ENCODE measurements around the gene YARS1. TPM values are rescaled to one million over a fixed set of nuclear protein-coding genes. Genes with fewer than 3 reads are reported as not detected.
"Not testable (repeated sequence)": the region's sequence is repeated elsewhere in the genome, so short reads cannot be mapped to it uniquely, and the experiment has no call there.

The YARS1 gene
- total and polyA plus RNA-seq, 5 experiments from 2014 or later = 45.0 to 184 (median 60.2) TPM

DNA sequence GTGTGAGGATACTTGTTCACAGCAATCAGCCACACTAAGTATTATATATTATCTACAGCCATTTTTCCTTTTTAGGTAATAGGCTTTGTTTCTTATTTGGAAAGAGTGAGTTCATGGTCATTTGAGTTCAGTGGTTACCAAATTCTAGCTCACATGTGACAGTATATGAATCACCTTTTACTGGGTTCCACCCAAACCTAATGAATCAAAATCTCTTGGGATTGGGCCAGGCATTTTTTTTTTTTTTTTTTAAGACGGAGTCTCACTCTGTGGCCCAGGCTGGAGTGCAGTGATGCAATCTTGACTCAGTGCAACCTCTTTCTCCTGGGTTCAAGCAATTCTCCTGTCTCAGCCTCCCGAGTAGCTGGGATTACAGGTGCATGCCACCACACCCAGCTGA lies 27.8 kb downstream of the YARS1 start:
- not testable (repeated sequence) for H3K27ac Mint-ChIP-seq, H3K27me3 Mint-ChIP-seq, H3K9me3 Mint-ChIP-seq, ATAC-seq, DNase-seq, H3K4me3 Mint-ChIP-seq
- H3K4me1 Mint-ChIP-seq = peaks cover 6 to 10% (median 8%) of the 10 kb centered on the region in 4 donors
- POLR2A ChIA-PET = interaction anchor here (0.7 kb wide), 1 partner anchor 12 kb away, joined by 3 read pairs; no protein-coding TSS in a partner anchor
- H3K36me3 Mint-ChIP-seq = peaks cover 0 to 75% (median 15%) of the 10 kb centered on the region in 3 donors

GRCh38 chr1:32786856-32787255 lies 30.3 kb downstream of the YARS1 start:
- POLR2A ChIA-PET = interaction anchor here (0.6 kb wide), 1 partner anchor 719 kb away, joined by 5 read pairs; no protein-coding TSS in a partner anchor
- ATAC-seq (no peak), DNase-seq (no peak)
- Mint-ChIP-seq H3K27ac (peak overlapping the region in 4 of 10 donors; percentile 36 to 58 (median 40)), H3K9me3 (no peaks in the 10 kb centered on the region), H3K36me3 (peaks cover 0 to 76% (median 15%) of the 10 kb centered on the region in 3 donors), H3K4me3 (no peak overlapping the region), H3K4me1 (peaks cover 0 to 2% (median 0%) of the 10 kb centered on the region in 4 donors), H3K27me3 (no peaks in the 10 kb centered on the region)

DNA sequence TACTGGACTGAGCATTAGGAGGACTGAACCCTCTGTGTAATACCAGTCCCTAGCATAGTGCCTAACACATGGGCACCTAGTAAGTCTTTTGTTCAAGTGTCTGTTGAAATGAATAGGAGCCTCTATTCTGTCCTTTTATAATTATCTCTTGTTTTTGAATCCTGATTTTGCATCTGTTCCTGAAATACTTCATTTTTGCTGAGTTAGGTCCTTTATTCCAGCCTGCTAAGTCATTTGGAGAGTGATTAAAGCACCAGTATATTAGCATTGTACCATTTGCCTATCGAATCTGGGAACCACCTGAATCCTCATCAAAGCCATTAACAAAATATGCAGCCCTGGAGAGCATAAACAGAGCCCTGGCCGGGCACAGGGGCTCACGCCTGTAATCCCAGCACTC lies 32.3 kb downstream of the YARS1 start:
- H3K9me3 Mint-ChIP-seq = no peaks in the 10 kb centered on the region
- ATAC-seq (no peak), DNase-seq (no peak)
- no peaks in the 10 kb centered on the region for H3K27me3 Mint-ChIP-seq
- no peaks in the 10 kb centered on the region for H3K4me1 Mint-ChIP-seq
- no peak overlapping the region for H3K4me3 Mint-ChIP-seq
- peaks cover 0 to 82% (median 18%) of the 10 kb centered on the region in 3 donors for H3K36me3 Mint-ChIP-seq
- peak overlapping the region in 4 of 10 donors; percentile 15 to 48 (median 26) for H3K27ac Mint-ChIP-seq
- POLR2A ChIA-PET = no interaction called here

DNA sequence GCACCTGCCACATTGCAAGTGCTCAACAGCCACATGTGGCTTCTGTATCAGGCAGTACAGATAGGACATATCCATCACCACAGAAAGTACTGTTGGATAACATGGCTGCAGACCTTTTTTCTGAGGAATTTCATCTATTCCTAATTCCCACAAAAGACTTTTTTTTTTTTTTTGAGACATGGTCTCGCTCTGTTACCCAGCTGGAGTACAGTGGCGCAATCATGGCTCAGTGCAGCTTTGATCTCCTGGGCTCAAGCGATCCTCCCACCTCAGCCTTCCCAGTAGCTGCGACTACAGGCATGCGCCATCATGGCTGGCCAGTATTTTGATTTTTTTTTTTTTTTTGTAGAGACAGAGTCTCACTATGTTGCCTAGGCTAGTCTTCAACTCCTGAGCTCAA lies 33.3 kb downstream of the YARS1 start:
- Mint-ChIP-seq H3K36me3 (peaks cover 0 to 86% (median 18%) of the 10 kb centered on the region in 3 donors), H3K27me3 (no peaks in the 10 kb centered on the region), H3K9me3 (no peaks in the 10 kb centered on the region), H3K27ac (peak overlapping the region in 3 of 10 donors; percentile 27 to 48 (median 36)), H3K4me1 (no peaks in the 10 kb centered on the region), H3K4me3 (no peak overlapping the region)
- POLR2A ChIA-PET = no interaction called here
- DNase-seq = no peak
- ATAC-seq = no peak

DNA sequence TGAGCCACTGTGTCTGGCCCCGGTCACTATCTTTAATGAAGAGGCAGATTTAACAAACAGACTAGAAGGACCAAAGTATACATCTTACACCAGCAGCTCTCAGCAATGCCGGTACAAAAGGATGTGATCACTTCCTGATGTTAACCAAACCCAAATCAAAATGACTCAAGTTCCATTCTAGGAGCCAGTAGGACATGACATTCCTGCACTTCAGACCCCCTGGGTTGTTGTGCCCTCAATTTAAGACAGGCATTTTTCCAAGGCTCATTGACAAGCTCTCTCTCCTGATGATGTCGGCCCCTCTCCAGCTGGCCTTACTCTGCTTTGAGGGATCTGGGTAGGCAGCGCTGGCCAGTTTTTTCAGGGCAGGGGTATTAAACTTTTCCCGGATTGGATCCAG lies 35.1 kb downstream of the YARS1 start:
- POLR2A ChIA-PET = no interaction called here
- H3K27me3 Mint-ChIP-seq = no peaks in the 10 kb centered on the region
- H3K4me3 Mint-ChIP-seq = no peak overlapping the region
- H3K4me1 Mint-ChIP-seq = no peaks in the 10 kb centered on the region
- H3K27ac Mint-ChIP-seq = peak overlapping the region in 3 of 10 donors; percentile 17 to 61 (median 32)
- ATAC-seq (no peak), DNase-seq (no peak)
- H3K36me3 Mint-ChIP-seq = peaks cover 0 to 91% (median 18%) of the 10 kb centered on the region in 3 donors
- H3K9me3 Mint-ChIP-seq = no peaks in the 10 kb centered on the region

GRCh38 chr1:32780628-32781234 lies 36.4 kb downstream of the YARS1 start:
- ATAC-seq = no peak
- POLR2A ChIA-PET = no interaction called here
- H3K4me3 Mint-ChIP-seq = no peak overlapping the region
- no peaks in the 10 kb centered on the region for H3K9me3 Mint-ChIP-seq
- peak overlapping the region in 5 of 10 donors; percentile 48 to 74 (median 57) for H3K27ac Mint-ChIP-seq
- peaks cover 0 to 88% (median 21%) of the 10 kb centered on the region in 3 donors for H3K36me3 Mint-ChIP-seq
- no peaks in the 10 kb centered on the region for H3K27me3 Mint-ChIP-seq
- peaks cover 0 to 2% (median 0%) of the 10 kb centered on the region in 4 donors for H3K4me1 Mint-ChIP-seq
- DNase-seq = no peak

- DNase-seq (no peak), ATAC-seq (no peak)
- POLR2A ChIA-PET = no interaction called here
- Mint-ChIP-seq H3K9me3 (no peaks in the 10 kb centered on the region), H3K27me3 (no peaks in the 10 kb centered on the region), H3K36me3 (peaks cover 0 to 88% (median 21%) of the 10 kb centered on the region in 3 donors), H3K4me1 (peaks cover 0 to 3% (median 0%) of the 10 kb centered on the region in 4 donors), H3K27ac (peak overlapping the region in 8 of 10 donors; percentile 19 to 57 (median 53)), H3K4me3 (no peak overlapping the region)
Observed at GRCh38 chr1:32780005-32780404, 37.2 kb downstream of the YARS1 start.

GRCh38 chr1:32779242-32779641 lies 37.9 kb downstream of the YARS1 start:
- Mint-ChIP-seq H3K4me3 (no peak overlapping the region), H3K9me3 (no peaks in the 10 kb centered on the region), H3K27me3 (no peaks in the 10 kb centered on the region), H3K4me1 (peaks cover 0 to 4% (median under 1%) of the 10 kb centered on the region in 4 donors), H3K27ac (peak overlapping the region in 3 of 10 donors; percentile 17 to 57 (median 33)), H3K36me3 (peaks cover 0 to 83% (median 17%) of the 10 kb centered on the region in 3 donors)
- DNase-seq = no peak
- ATAC-seq = no peak
- POLR2A ChIA-PET = no interaction called here

- Mint-ChIP-seq H3K4me3 (no peak overlapping the region), H3K27ac (peak overlapping the region in 6 of 10 donors; percentile 31 to 84 (median 61)), H3K27me3 (no peaks in the 10 kb centered on the region), H3K9me3 (no peaks in the 10 kb centered on the region), H3K4me1 (peaks cover 3 to 10% (median 8%) of the 10 kb centered on the region in 4 donors), H3K36me3 (peaks cover 0 to 53% (median 10%) of the 10 kb centered on the region in 3 donors)
- ATAC-seq (no peak), DNase-seq (no peak)
- POLR2A ChIA-PET = no interaction called here
Observed at GRCh38 chr1:32775640-32776337, 41.4 kb downstream of the YARS1 start.

DNA sequence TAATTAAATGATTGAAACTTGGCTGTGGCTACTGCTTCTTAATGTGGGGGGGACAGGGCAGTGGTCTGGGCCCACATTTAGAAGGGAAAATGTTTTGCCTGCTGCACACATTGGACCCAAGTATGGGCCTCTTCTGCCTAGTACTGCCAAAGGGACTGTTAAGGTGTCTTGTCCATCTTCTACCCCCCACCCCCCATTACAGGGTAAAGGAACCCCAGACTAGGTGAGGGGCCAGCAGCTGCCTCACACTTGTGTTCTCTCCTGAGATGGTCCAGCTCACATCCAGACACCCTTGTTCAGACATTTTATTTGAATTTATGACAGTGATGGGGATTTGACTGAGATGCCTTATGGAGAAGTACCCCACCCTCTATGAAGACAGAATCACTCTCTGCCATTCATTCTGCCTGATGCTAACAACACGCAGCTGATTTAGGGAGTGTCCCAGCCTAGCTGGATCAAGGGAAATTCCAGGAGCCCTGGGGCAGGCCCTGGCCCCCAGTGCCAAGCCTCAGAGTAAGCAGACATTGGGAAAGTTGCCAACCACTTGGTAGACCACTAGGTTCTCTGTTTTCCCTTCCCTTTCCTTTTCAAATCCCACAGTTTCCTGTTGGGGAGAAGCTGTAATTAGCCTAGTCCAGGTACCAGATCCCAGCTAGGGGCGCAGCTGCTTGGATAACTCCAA lies 42.1 kb downstream of the YARS1 start:
- DNase-seq = no peak
- Mint-ChIP-seq H3K4me1 (peaks cover 3 to 10% (median 8%) of the 10 kb centered on the region in 4 donors), H3K27ac (peak overlapping the region in 6 of 10 donors; percentile 34 to 75 (median 52)), H3K4me3 (no peak overlapping the region), H3K27me3 (no peaks in the 10 kb centered on the region), H3K9me3 (no peaks in the 10 kb centered on the region), H3K36me3 (peaks cover 0 to 46% (median 8%) of the 10 kb centered on the region in 3 donors)
- POLR2A ChIA-PET = no interaction called here
- no peak for ATAC-seq

- Mint-ChIP-seq H3K4me3 (no peak overlapping the region), H3K27ac (peak overlapping the region in 6 of 10 donors; percentile 53 to 91 (median 74)), H3K36me3 (peaks cover 0 to 39% (median 4%) of the 10 kb centered on the region in 3 donors), H3K4me1 (peaks cover 3 to 10% (median 8%) of the 10 kb centered on the region in 4 donors), H3K27me3 (no peaks in the 10 kb centered on the region), H3K9me3 (no peaks in the 10 kb centered on the region)
- DNase-seq (no peak), ATAC-seq (no peak)
- POLR2A ChIA-PET = no interaction called here
Observed at GRCh38 chr1:32774464-32774808, 42.7 kb downstream of the YARS1 start.

GRCh38 chr1:32773764-32774463 lies 43.2 kb downstream of the YARS1 start:
- H3K9me3 Mint-ChIP-seq = no peaks in the 10 kb centered on the region
- POLR2A ChIA-PET = interaction anchor here (0.6 kb wide), 1 partner anchor 71 kb away, joined by 3 read pairs; no protein-coding TSS in a partner anchor
- ATAC-seq = no peak

More at GRCh38 chr1:32773764-32774463, 43.2 kb downstream of the YARS1 start:
- peaks cover 0 to 34% (median 4%) of the 10 kb centered on the region in 3 donors for H3K36me3 Mint-ChIP-seq
- peak overlapping the region in 7 of 10 donors; percentile 53 to 91 (median 74) for H3K27ac Mint-ChIP-seq
- H3K4me1 Mint-ChIP-seq = peaks cover 3 to 10% (median 8%) of the 10 kb centered on the region in 4 donors
- no peaks in the 10 kb centered on the region for H3K27me3 Mint-ChIP-seq
- no peak overlapping the region for H3K4me3 Mint-ChIP-seq
- no peak for DNase-seq

All from naive thymus-derived CD8-positive, alpha-beta T cell (primary cell).